ENCODE measurements around the gene RNF208.

GRCh38 chr9:137251490-137252268 is 29.6 kb upstream of the RNF208 start:
- TF ChIP-seq POLR2A (IDR thresholded peaks at IDR 0.05) (no peak), CTCF (IDR thresholded peaks at IDR 0.05) (no peak)
